Neural crest cell (in vitro differentiated cells): ENCODE results near the gene GTF3C5. TPM values are rescaled to one million over a fixed set of nuclear protein-coding genes. Genes with fewer than 3 reads are reported as not detected.
"Not testable (repeated sequence)": the region's sequence is repeated elsewhere in the genome, so short reads cannot be mapped to it uniquely, and the experiment has no call there.

Experiments used
- DNase-seq: peaks from one replicate; pipeline ENCODE4 v3.0.0; 2021; ENCODE audit warnings: low read depth, mixed read lengths, low spot score
- H3K27ac Mint-ChIP-seq: one replicate; pipeline ENCODE4 v1.8.0; 2021; ENCODE audit warnings: mild to moderate bottlenecking, mixed read lengths; ENCODE audit not compliant: unreplicated experiment
- H3K27me3 Mint-ChIP-seq: 2 replicates; pipeline ENCODE4 v1.8.0; 2021; ENCODE audit warnings: low read depth, mild to moderate bottlenecking, mixed read lengths
- H3K36me3 Mint-ChIP-seq: 2 replicates; pipeline ENCODE4 v1.8.0; 2021; ENCODE audit warnings: low read depth, mild to moderate bottlenecking, mixed read lengths
- H3K4me1 Mint-ChIP-seq: 2 replicates; pipeline ENCODE4 v1.8.0; 2021; ENCODE audit warnings: mixed read lengths
- H3K4me3 Mint-ChIP-seq: one replicate; pipeline ENCODE4 v1.8.0; 2021; ENCODE audit warnings: mild to moderate bottlenecking, mixed read lengths
- H3K9me3 Mint-ChIP-seq: 2 replicates; pipeline ENCODE4 v1.8.0; 2021; ENCODE audit warnings: mixed read lengths
- CTCF ChIP-seq: fragments of 200-600 bp; sonication (generic); conservative IDR thresholded peaks from 2 replicates; pipeline ENCODE4 v1.5.0; 2021; ENCODE audit warnings: antibody characterized with exemption, mild to moderate bottlenecking
- total RNA-seq: library from RNA; stranded (reverse); gene quantifications from 2 replicates; pipeline ENCODE4 v1.2.1, GENCODE V29; 2021

The GTF3C5 gene
- total RNA-seq, 1 donor from 2014 or later: 108 TPM

- DNase-seq: no peak
- H3K4me3 Mint-ChIP-seq: no peak overlapping the region
- peaks cover 4% of the 10 kb centered on the region for H3K36me3 Mint-ChIP-seq
- H3K9me3 Mint-ChIP-seq: no peaks in the 10 kb centered on the region
- peak overlapping the region; percentile 70 for H3K27ac Mint-ChIP-seq
- H3K27me3 Mint-ChIP-seq: no peaks in the 10 kb centered on the region
- no peak for TF ChIP-seq CTCF
- no peaks in the 10 kb centered on the region for H3K4me1 Mint-ChIP-seq
These were observed 59.4 kb downstream of the GTF3C5 start for GRCh38 chr9:133090187-133090586.

DNA sequence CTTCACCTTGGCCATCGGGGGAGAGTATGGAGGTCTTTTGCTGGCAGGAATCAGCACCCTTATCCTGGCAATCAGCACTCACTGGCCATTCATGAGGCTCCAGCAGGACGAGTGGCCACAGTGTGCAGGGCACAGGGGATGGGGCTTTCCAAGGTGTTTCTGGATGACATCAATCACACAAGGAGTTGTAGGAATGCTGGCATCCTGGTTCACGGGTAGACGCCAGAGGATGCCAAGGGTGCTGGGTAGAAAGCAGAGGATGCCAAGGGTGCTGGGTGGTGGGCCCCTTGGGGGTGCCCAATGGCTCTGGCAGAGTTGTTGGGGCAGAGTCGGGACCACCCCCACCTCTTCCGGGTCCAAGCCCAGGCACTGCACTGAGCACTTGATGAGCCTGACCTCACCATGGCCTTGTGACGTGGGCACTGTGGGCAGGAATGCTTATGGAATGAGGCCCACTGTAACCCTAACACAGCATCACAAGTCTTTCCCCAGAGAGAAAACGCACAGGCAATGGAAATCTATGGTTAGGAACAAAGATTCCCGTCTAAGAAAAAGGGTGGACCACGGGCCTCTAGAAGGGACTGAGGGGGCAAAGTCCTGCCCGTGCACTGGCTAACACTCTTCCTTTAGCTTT is 60.1 kb downstream of the GTF3C5 start:
- Mint-ChIP-seq H3K27ac (no peak overlapping the region), H3K4me3 (no peak overlapping the region), H3K9me3 (peaks cover under 1% of the 10 kb centered on the region), H3K36me3 (peaks cover 10% of the 10 kb centered on the region), H3K4me1 (no peaks in the 10 kb centered on the region), H3K27me3 (no peaks in the 10 kb centered on the region)
- DNase-seq: no peak
- no peak for TF ChIP-seq CTCF

- not testable (repeated sequence) for H3K27me3 Mint-ChIP-seq, DNase-seq, H3K4me1 Mint-ChIP-seq, H3K9me3 Mint-ChIP-seq, H3K27ac Mint-ChIP-seq, H3K4me3 Mint-ChIP-seq
- peaks cover 41% of the 10 kb centered on the region for H3K36me3 Mint-ChIP-seq
These were observed 63.6 kb downstream of the GTF3C5 start for GRCh38 chr9:133094351-133094750.

DNA sequence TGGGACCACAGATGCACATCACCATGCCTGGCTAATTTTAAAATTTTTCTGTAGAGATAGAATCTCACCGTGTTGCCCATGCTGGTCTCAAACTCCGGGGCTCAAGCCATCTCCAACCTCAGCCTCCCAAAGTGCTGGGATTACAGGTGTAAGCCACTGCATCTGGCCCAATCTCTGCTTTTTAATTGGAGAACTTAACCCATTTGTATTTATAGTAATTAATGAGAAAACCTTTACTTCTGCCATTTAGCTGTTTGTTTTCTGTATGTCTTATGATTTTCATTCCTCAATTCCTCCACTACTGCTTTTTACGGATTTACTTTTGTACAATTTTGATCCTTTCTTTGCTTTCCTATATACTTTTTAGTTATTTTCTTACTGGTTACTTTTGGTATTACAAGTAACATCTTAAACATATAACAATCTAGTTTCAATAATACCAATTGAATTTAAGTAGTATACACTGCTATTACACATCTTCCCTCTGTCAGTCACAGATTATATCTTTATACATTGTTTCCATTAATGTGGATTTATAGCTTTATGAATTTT is 64.1 kb downstream of the GTF3C5 start:
- no peaks in the 10 kb centered on the region for H3K4me1 Mint-ChIP-seq
- no peaks in the 10 kb centered on the region for H3K27me3 Mint-ChIP-seq
- DNase-seq: no peak
- H3K9me3 Mint-ChIP-seq: peaks cover 8% of the 10 kb centered on the region
- no peak overlapping the region for H3K27ac Mint-ChIP-seq
- H3K4me3 Mint-ChIP-seq: no peak overlapping the region
- TF ChIP-seq CTCF: peak; percentile 39
- peaks cover 42% of the 10 kb centered on the region for H3K36me3 Mint-ChIP-seq

DNA sequence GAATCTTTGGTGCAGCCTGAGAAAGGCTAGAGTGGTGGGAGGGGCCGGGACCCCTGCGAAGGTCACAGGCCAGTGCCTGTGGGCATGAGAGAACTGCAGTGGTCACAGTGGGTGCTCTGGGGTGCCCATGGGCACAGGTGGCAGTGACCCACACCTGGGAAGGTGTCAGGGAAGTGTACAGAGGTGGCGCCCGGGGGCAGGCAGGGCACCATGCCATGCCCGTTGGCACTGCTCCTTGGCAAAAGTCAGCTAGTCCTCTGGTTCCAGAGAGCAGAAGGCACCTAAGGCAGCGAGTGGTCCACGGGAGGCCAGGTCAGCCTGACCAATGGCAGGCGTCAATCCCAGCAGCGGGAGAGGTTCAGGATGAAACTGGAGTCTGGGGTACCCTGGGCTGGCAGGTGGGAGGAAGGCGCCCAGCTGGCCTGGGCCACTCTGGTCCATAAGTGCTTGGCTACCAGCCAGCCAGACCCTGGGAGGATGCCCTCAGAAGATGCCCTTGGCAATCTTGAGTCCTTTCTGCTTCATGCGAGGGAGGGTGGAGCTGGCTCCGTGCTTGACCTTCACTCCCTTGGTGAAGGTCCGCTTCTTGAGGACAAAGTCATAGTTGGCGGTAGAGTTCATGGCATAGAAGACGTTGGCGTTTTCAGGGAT is 67.4 kb downstream of the GTF3C5 start:
- H3K4me1 Mint-ChIP-seq: no peaks in the 10 kb centered on the region
- H3K9me3 Mint-ChIP-seq: peaks cover 8% of the 10 kb centered on the region
- H3K27ac Mint-ChIP-seq: no peak overlapping the region
- DNase-seq: no peak
- no peak for TF ChIP-seq CTCF
- H3K27me3 Mint-ChIP-seq: no peaks in the 10 kb centered on the region
- H3K36me3 Mint-ChIP-seq: peaks cover 49% of the 10 kb centered on the region
- H3K4me3 Mint-ChIP-seq: no peak overlapping the region

- peaks cover 49% of the 10 kb centered on the region for H3K36me3 Mint-ChIP-seq
- H3K27me3 Mint-ChIP-seq: no peaks in the 10 kb centered on the region
- H3K27ac Mint-ChIP-seq: no peak overlapping the region
- no peak for DNase-seq
- H3K9me3 Mint-ChIP-seq: peaks cover 8% of the 10 kb centered on the region
- no peak for TF ChIP-seq CTCF
- H3K4me1 Mint-ChIP-seq: no peaks in the 10 kb centered on the region
- H3K4me3 Mint-ChIP-seq: no peak overlapping the region
These were observed 68.1 kb downstream of the GTF3C5 start for GRCh38 chr9:133098871-133099270.
